ENCODE measurements around the gene OTOP2. TPM values are rescaled to one million over a fixed set of nuclear protein-coding genes. Genes with fewer than 3 reads are reported as not detected.

Gene OTOP2
- total RNA-seq, 1 donor from 2014 or later = not detected

GRCh38 chr17:74916851-74917199 lies 7.2 kb upstream of the OTOP2 start:
- H3K27me3 Mint-ChIP-seq (ENCODE audit: low read depth) = peaks cover 20% of the 10 kb centered on the region
- TF ChIP-seq CTCF (conservative IDR thresholded peaks at IDR 0.05) = no peak
- H3K4me1 Mint-ChIP-seq = no peaks in the 10 kb centered on the region
- no peak for DNase-seq (ENCODE audit: low read depth, low spot score)
- H3K4me3 Mint-ChIP-seq = no peak overlapping the region
- no peaks in the 10 kb centered on the region for H3K36me3 Mint-ChIP-seq (ENCODE audit: low read depth)
- H3K27ac Mint-ChIP-seq (ENCODE audit: unreplicated experiment) = no peak overlapping the region
- no peaks in the 10 kb centered on the region for H3K9me3 Mint-ChIP-seq

- H3K27ac Mint-ChIP-seq (ENCODE audit: unreplicated experiment) = no peak overlapping the region
- peaks cover 24% of the 10 kb centered on the region for H3K27me3 Mint-ChIP-seq (ENCODE audit: low read depth)
- no peaks in the 10 kb centered on the region for H3K36me3 Mint-ChIP-seq (ENCODE audit: low read depth)
- no peaks in the 10 kb centered on the region for H3K4me1 Mint-ChIP-seq
- no peak for DNase-seq (ENCODE audit: low read depth, low spot score)
- no peak for TF ChIP-seq CTCF (conservative IDR thresholded peaks at IDR 0.05)
- H3K4me3 Mint-ChIP-seq = no peak overlapping the region
- H3K9me3 Mint-ChIP-seq = no peaks in the 10 kb centered on the region
Observed at GRCh38 chr17:74917430-74917829, 6.6 kb upstream of the OTOP2 start.

GRCh38 chr17:74918906-74919305 lies 5.2 kb upstream of the OTOP2 start:
- H3K9me3 Mint-ChIP-seq = no peaks in the 10 kb centered on the region
- DNase-seq (ENCODE audit: low read depth, low spot score) = no peak
- peak overlapping the region; percentile 9 for H3K27ac Mint-ChIP-seq (ENCODE audit: unreplicated experiment)
- no peaks in the 10 kb centered on the region for H3K36me3 Mint-ChIP-seq (ENCODE audit: low read depth)
- no peaks in the 10 kb centered on the region for H3K4me1 Mint-ChIP-seq
- no peak for TF ChIP-seq CTCF (conservative IDR thresholded peaks at IDR 0.05)
- H3K27me3 Mint-ChIP-seq (ENCODE audit: low read depth) = peaks cover 37% of the 10 kb centered on the region
- no peak overlapping the region for H3K4me3 Mint-ChIP-seq

- H3K36me3 Mint-ChIP-seq (ENCODE audit: low read depth) = no peaks in the 10 kb centered on the region
- DNase-seq (ENCODE audit: low read depth, low spot score) = no peak
- H3K4me3 Mint-ChIP-seq = no peak overlapping the region
- peaks cover 43% of the 10 kb centered on the region for H3K27me3 Mint-ChIP-seq (ENCODE audit: low read depth)
- H3K9me3 Mint-ChIP-seq = no peaks in the 10 kb centered on the region
- peak; percentile 27 for TF ChIP-seq CTCF (conservative IDR thresholded peaks at IDR 0.05)
- H3K27ac Mint-ChIP-seq (ENCODE audit: unreplicated experiment) = no peak overlapping the region
- H3K4me1 Mint-ChIP-seq = no peaks in the 10 kb centered on the region
Observed at GRCh38 chr17:74919440-74920305, 4.4 kb upstream of the OTOP2 start.

GRCh38 chr17:74920306-74920620 lies 3.8 kb upstream of the OTOP2 start:
- no peaks in the 10 kb centered on the region for H3K36me3 Mint-ChIP-seq (ENCODE audit: low read depth)
- no peak for TF ChIP-seq CTCF (conservative IDR thresholded peaks at IDR 0.05)
- no peak overlapping the region for H3K27ac Mint-ChIP-seq (ENCODE audit: unreplicated experiment)
- no peak overlapping the region for H3K4me3 Mint-ChIP-seq
- H3K4me1 Mint-ChIP-seq = no peaks in the 10 kb centered on the region
- no peak for DNase-seq (ENCODE audit: low read depth, low spot score)
- H3K27me3 Mint-ChIP-seq (ENCODE audit: low read depth) = peaks cover 48% of the 10 kb centered on the region
- H3K9me3 Mint-ChIP-seq = no peaks in the 10 kb centered on the region

Measured in neural crest cell (in vitro differentiated cells).